GM21390 (cell line): ENCODE data around the gene BMAL1.

Source experiments
- ATAC-seq: cut with Tn5 transposase; IDR thresholded peaks from one replicate; pipeline ENCODE4 v1.9.1; 2021; ENCODE audit not compliant: unreplicated experiment

BMAL1 gene

GRCh38 chr11:13314676-13315394 lies 37.2 kb downstream of the BMAL1 start:
- ATAC-seq, result no peak

- ATAC-seq, result peak; percentile 11
These were observed 38.2 kb downstream of the BMAL1 start for GRCh38 chr11:13315517-13316432.

GRCh38 chr11:13316528-13316961 lies 39.0 kb downstream of the BMAL1 start:
- ATAC-seq, result peak; percentile 41

GRCh38 chr11:13317293-13318080 lies 39.9 kb downstream of the BMAL1 start:
- ATAC-seq, result no peak

GRCh38 chr11:13318498-13319295 lies 41.1 kb downstream of the BMAL1 start:
- ATAC-seq, result peak; percentile 82

GRCh38 chr11:13320688-13321087 lies 43.1 kb downstream of the BMAL1 start:
- no peak for ATAC-seq

GRCh38 chr11:13321431-13321830 lies 43.8 kb downstream of the BMAL1 start:
- ATAC-seq, result no peak

GRCh38 chr11:13324141-13324540 lies 46.6 kb downstream of the BMAL1 start:
- ATAC-seq, result no peak

GRCh38 chr11:13324709-13325108 lies 47.1 kb downstream of the BMAL1 start:
- ATAC-seq, result no peak

GRCh38 chr11:13327421-13327820 lies 49.8 kb downstream of the BMAL1 start:
- no peak for ATAC-seq

- no peak for ATAC-seq
These were observed 50.7 kb downstream of the BMAL1 start for GRCh38 chr11:13328286-13328685.

- no peak for ATAC-seq
These were observed 52.2 kb downstream of the BMAL1 start for GRCh38 chr11:13329670-13330356.

GRCh38 chr11:13332124-13332523 lies 54.5 kb downstream of the BMAL1 start:
- no peak for ATAC-seq

GRCh38 chr11:13333456-13333957 lies 55.9 kb downstream of the BMAL1 start:
- ATAC-seq, result no peak

- ATAC-seq, result no peak
These were observed 56.6 kb downstream of the BMAL1 start for GRCh38 chr11:13334034-13334786.

- peak; percentile 47 for ATAC-seq
These were observed 57.7 kb downstream of the BMAL1 start for GRCh38 chr11:13335319-13335718.

GRCh38 chr11:13336246-13336878 lies 58.8 kb downstream of the BMAL1 start:
- ATAC-seq, result no peak

- ATAC-seq, result peak; percentile 39
These were observed 60.4 kb downstream of the BMAL1 start for GRCh38 chr11:13338019-13338426.
